Spleen (tissue), 11 donors: Measurements from ENCODE around the gene DBF4B. TPM values are rescaled to one million over a fixed set of nuclear protein-coding genes. Genes with fewer than 3 reads are reported as not detected.

Experiments used
- DNase-seq: peaks from one replicate; pipeline ENCODE4 v3.0.0-alpha.2; 2020
- H3K27ac ChIP-seq, 8 donors: fragments of 200-600 bp; sonication (generic) in 7 of 8; 1 replicate in 4 of 8; 2 replicates in 4 of 8; pipeline versions ENCODE4 v1.5.0 to v1.8.0; 2016 to 2021; ENCODE audit warnings: inconsistent platforms in 4 of 8, mild to moderate bottlenecking in 4 of 8, moderate library complexity in 1 of 8
- H3K27me3 ChIP-seq, 7 donors: fragments of 200-600 bp; sonication (generic) in 6 of 7; replicated peaks in 1 of 7; 1 replicate in 4 of 7; 2 replicates in 3 of 7; pipeline versions ENCODE4 v1.5.0 to v1.8.0; 2016 to 2021; ENCODE audit warnings: inconsistent platforms in 3 of 7, mild to moderate bottlenecking in 1 of 7
- H3K36me3 ChIP-seq, 6 donors: fragments of 200-600 bp; sonication (generic) in 5 of 6; 1 replicate in 4 of 6; 2 replicates in 2 of 6; pipeline versions ENCODE4 v1.5.0 to v1.8.0; 2016 to 2021; ENCODE audit warnings: inconsistent platforms in 2 of 6
- H3K4me1 ChIP-seq, 6 donors: fragments of 200-600 bp; sonication (generic) in 5 of 6; 1 replicate in 3 of 6; 2 replicates in 3 of 6; pipeline versions ENCODE4 v1.5.0 to v1.8.0; 2016 to 2021; ENCODE audit warnings: inconsistent platforms in 3 of 6
- H3K4me3 ChIP-seq, 8 donors: fragments of 200-600 bp; sonication (generic) in 7 of 8; 1 replicate in 4 of 8; 2 replicates in 4 of 8; pipeline versions ENCODE4 v1.5.0 to v1.8.0; 2016 to 2021; ENCODE audit warnings: inconsistent platforms in 4 of 8, mild to moderate bottlenecking in 4 of 8, moderate library complexity in 2 of 8
- H3K9me3 ChIP-seq, 8 donors: fragments of 200-600 bp; sonication (generic) in 7 of 8; 1 replicate in 4 of 8; 2 replicates in 4 of 8; pipeline versions ENCODE4 v1.5.0 to v1.8.0; 2016 to 2021; ENCODE audit warnings: inconsistent platforms in 4 of 8
- CTCF ChIP-seq, 11 experiments: fragments of 200-600 bp in 7 of 11; fragments of 450-650 bp in 4 of 11; sonication (generic) in 4 of 11; IDR thresholded peaks in 8 of 11; conservative IDR thresholded peaks in 3 of 11; 1 replicate in 7 of 11; 2 replicates in 4 of 11; pipeline versions ENCODE4 v1.4.0 to v1.8.0; 2016 to 2021; ENCODE audit warnings: antibody characterized with exemption in 11 of 11, inconsistent platforms in 4 of 11, mild to moderate bottlenecking in 1 of 11
- POLR2A ChIP-seq, 3 donors: fragments of 450-650 bp; IDR thresholded peaks; one replicate each; pipeline ENCODE4 v1.5.1; 2017; ENCODE audit warnings: antibody characterized with exemption in 3 of 3, mild to moderate bottlenecking in 1 of 3
- POLR2AphosphoS5 ChIP-seq, 3 donors: sonication (generic); formaldehyde crosslinking; IDR thresholded peaks; one replicate each; pipeline ENCODE4 v1.5.1; 2017; ENCODE audit warnings: antibody characterized with exemption in 3 of 3
- WGBS, 5 donors: extraction: QIAGEN DNeasy Blood & Tissue Kit in 3 of 5; methylation state at CpG; one replicate each; pipeline versions ENCODE4 v1.1.5 to v1.1.7; 2013 to 2018; 5-methylcytosine and 5-hydroxymethylcytosine counted together
- intact Hi-C: fragments of 100-400 bp; cut with DNase I; formaldehyde crosslinking; loops from one replicate; pipeline ENCODE4 v1.15.0; 2023; ENCODE audit warnings: low total_unique reads
- polyA plus RNA-seq, 3 donors: library from polyadenylated mRNA; stranded (reverse); fragments of 200-250 nt; gene quantifications; one replicate each; pipeline ENCODE4 v1.2.1, GENCODE V29; 2013
- total RNA-seq, 7 donors: library from RNA; depleted of rRNA in 3 of 7; stranded (reverse); fragments of >200 nt in 3 of 7; fragmentation: NEBNext Ultra II Directional in 4 of 7; extraction: Animal tissue kit (Norgen Biotek cat#: 25700) in 4 of 7; gene quantifications; one replicate each; pipeline versions ENCODE4 v1.1.0 to v1.2.1, GENCODE V29; 2016 to 2021
- donor health status: healthy with polysubstance abuse.
- donor health status: DM: no; HTN: no; CAD: no; lungs with moderate emphysema.
- donor health status: DM: no; HTN: no; CAD: no.
- donor health status: Bipolar disorder and iron deficiency.
- donor health status: healthy.
- donor health status: DM: no; HTN: no; CAD: no.
- donor health status: DM: yes; HTN: yes; CAD: no.

Gene DBF4B
- total and polyA plus RNA-seq, 10 donors, result 2.0 to 11.2 (median 7.0) TPM

- WGBS, 5 donors, result 88 to 93% (median 90%) methylated on average over 4 to 5 of the region's 5 CpGs
- TF ChIP-seq POLR2AphosphoS5 (IDR thresholded peaks at IDR 0.05) (no peak), POLR2A (IDR thresholded peaks at IDR 0.05) (no peak), CTCF (IDR thresholded peaks at IDR 0.05 in 8 of 11, conservative IDR thresholded peaks at IDR 0.05 in 3 of 11) (no peak)
- no peak for DNase-seq
- Histone ChIP-seq H3K36me3 (no peaks in the 10 kb centered on the region), H3K4me3 (no peak overlapping the region), H3K4me1 (peaks cover 4 to 23% (median 13%) of the 10 kb centered on the region in 6 donors), H3K27me3 (peaks cover 0 to 72% (median 23%) of the 10 kb centered on the region in 7 donors), H3K27ac (no peak overlapping the region), H3K9me3 (no peaks in the 10 kb centered on the region)
- intact Hi-C loops, result no loop called here
These were observed 54.7 kb downstream of the DBF4B start for GRCh38 chr17:44763170-44763569.

DNA sequence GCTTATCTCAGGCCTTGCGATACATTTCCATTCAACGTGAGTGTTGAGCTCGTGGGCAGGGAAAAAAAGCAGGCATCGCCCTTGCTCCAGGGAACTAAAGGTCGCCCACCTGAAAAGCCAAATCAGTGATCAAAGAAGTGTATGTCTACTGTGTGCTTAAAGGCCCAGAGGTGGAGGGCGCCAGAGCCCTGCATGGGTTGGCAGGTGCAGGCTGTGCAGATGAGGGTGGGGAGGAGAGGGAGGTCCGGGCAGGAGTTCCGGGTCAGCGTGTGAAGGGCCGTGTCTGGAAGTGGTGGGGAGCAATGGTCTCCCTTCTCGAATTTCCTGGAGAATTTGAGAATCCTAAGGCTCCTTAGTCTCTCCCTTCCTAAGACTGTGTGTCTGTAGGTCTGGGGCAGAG, 57.5 kb downstream of the DBF4B start:
- Histone ChIP-seq H3K4me1 (peaks cover 0 to 17% (median 3%) of the 10 kb centered on the region in 6 donors), H3K4me3 (no peak overlapping the region), H3K9me3 (no peaks in the 10 kb centered on the region), H3K36me3 (no peaks in the 10 kb centered on the region), H3K27ac (no peak overlapping the region), H3K27me3 (peaks cover 0 to 59% (median 0%) of the 10 kb centered on the region in 7 donors)
- intact Hi-C loops, result no loop called here
- WGBS, 5 donors, result 77 to 90% (median 84%) methylated on average over 9 to 11 of the region's 11 CpGs
- DNase-seq, result no peak
- TF ChIP-seq POLR2A (IDR thresholded peaks at IDR 0.05) (no peak), POLR2AphosphoS5 (IDR thresholded peaks at IDR 0.05) (no peak), CTCF (IDR thresholded peaks at IDR 0.05 in 8 of 11, conservative IDR thresholded peaks at IDR 0.05 in 3 of 11) (no peak)

DNA sequence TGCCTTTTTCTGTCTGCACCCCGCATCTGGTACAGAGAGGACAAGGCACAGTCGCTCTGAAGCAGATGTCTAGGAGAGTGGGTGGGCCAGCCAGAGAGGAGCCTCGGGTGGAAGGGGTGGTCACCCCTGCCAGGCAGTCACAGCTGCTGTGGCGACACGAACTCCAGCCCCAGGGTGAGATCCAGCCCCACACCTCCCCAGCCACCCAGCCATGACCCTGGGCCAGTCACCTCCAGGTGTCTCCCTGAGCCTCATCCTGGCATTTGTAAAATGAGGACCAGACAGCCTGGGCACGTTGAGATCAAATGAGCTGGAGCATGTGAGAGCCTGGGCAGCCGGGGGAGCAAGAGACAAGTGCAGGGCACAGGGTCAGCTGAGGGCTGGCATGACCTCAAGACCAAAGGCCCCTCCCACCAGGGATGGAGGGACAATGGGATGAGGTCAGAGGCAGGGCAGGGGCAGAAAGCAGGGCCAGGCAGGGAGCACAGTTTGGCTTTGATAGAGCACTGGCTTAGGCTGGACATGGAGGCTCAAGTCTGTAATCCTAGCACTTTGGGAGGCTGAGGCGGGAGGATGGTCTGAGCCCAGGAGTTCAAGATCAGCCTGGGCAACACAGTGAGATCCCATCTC, 58.1 kb downstream of the DBF4B start:
- Histone ChIP-seq H3K27me3 (peaks cover 0 to 55% (median 0%) of the 10 kb centered on the region in 7 donors), H3K4me3 (no peak overlapping the region), H3K27ac (no peak overlapping the region), H3K9me3 (no peaks in the 10 kb centered on the region), H3K36me3 (no peaks in the 10 kb centered on the region), H3K4me1 (peaks cover 0 to 23% (median 3%) of the 10 kb centered on the region in 6 donors)
- no peak for DNase-seq
- TF ChIP-seq POLR2AphosphoS5 (IDR thresholded peaks at IDR 0.05), result no peak
- no peak for TF ChIP-seq POLR2A (IDR thresholded peaks at IDR 0.05)
- TF ChIP-seq CTCF (IDR thresholded peaks at IDR 0.05 in 8 of 11, conservative IDR thresholded peaks at IDR 0.05 in 3 of 11), result no peak
- WGBS, 5 donors, result 50 to 78% (median 72%) methylated on average over 8 of the region's 8 CpGs
- intact Hi-C loops, result no loop called here

DNA sequence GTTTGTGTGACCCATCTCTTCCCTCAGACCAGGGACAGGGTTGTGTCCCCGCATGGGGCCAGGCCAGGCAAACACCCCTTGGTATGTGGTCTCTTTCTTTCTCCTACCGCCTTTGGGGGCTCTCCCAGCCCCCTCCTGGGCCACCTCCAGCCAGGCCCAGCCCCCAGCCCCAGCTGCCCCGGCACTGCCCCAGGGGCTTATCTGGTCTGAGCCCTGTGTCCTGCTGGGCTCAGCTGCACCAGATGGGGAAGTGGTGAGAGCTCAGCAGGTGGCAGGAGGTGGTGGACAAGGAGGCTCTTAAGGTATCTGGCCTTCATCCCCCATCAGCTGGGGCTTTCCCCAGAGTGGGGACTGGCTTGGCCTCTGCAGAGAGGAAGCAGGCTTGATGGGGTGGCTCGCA, 59.0 kb downstream of the DBF4B start:
- Histone ChIP-seq H3K27ac (no peak overlapping the region), H3K27me3 (peaks cover 0 to 56% (median 0%) of the 10 kb centered on the region in 7 donors), H3K4me1 (peaks cover 0 to 24% (median 3%) of the 10 kb centered on the region in 6 donors), H3K4me3 (no peak overlapping the region), H3K36me3 (no peaks in the 10 kb centered on the region), H3K9me3 (no peaks in the 10 kb centered on the region)
- TF ChIP-seq POLR2AphosphoS5 (IDR thresholded peaks at IDR 0.05), result no peak
- intact Hi-C loops, result no loop called here
- DNase-seq, result no peak
- WGBS, 5 donors, result 36 to 54% (median 38%) methylated on average over 3 to 4 of the region's 4 CpGs
